ENCODE results near the gene MYL12A. TPM values are rescaled to one million over a fixed set of nuclear protein-coding genes. Genes with fewer than 3 reads are reported as not detected.

The MYL12A gene
- total RNA-seq, 1 donor from 2014 or later = 992 TPM

DNA sequence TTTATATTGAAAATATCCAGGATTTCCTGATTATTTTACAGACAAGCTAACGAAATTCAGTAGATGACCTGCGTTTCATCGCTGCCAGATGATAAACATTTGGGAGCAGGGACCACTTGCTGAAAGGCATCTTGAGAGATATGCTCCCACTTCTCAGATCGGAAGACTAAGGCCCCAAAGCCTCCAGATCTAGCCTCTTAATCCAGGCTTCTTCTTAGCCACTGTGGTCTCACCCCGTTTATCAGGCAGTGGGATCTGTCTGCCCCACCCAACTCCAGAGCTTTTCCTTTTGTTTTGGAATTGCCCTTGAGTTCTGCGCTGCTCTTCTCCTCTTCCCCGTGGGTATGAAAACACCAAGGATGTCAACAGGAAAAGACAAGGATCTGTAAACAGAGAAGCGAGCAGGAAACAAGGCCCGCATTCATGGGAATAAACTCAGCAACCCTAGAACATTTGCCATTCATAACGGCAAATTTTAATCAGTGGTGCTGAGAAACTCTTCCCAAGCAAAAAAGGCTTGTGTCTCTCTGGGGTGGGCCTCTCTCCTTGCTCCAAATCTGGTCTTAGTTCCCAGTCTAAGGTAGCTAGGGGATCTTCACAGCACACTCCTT lies 35.8 kb downstream of the MYL12A start:
- TF ChIP-seq, protein P1, sequence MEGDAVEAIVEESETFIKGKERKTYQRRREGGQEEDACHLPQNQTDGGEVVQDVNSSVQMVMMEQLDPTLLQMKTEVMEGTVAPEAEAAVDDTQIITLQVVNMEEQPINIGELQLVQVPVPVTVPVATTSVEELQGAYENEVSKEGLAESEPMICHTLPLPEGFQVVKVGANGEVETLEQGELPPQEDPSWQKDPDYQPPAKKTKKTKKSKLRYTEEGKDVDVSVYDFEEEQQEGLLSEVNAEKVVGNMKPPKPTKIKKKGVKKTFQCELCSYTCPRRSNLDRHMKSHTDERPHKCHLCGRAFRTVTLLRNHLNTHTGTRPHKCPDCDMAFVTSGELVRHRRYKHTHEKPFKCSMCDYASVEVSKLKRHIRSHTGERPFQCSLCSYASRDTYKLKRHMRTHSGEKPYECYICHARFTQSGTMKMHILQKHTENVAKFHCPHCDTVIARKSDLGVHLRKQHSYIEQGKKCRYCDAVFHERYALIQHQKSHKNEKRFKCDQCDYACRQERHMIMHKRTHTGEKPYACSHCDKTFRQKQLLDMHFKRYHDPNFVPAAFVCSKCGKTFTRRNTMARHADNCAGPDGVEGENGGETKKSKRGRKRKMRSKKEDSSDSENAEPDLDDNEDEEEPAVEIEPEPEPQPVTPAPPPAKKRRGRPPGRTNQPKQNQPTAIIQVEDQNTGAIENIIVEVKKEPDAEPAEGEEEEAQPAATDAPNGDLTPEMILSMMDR (conservative IDR thresholded peaks at IDR 0.05; ENCODE audit: low read depth, low read length) = no peak
- no peak for DNase-seq (ENCODE audit: low read depth)
- H3K4me3 ChIP-seq (ENCODE audit: low read depth, low read length) = no peak overlapping the region

DNA sequence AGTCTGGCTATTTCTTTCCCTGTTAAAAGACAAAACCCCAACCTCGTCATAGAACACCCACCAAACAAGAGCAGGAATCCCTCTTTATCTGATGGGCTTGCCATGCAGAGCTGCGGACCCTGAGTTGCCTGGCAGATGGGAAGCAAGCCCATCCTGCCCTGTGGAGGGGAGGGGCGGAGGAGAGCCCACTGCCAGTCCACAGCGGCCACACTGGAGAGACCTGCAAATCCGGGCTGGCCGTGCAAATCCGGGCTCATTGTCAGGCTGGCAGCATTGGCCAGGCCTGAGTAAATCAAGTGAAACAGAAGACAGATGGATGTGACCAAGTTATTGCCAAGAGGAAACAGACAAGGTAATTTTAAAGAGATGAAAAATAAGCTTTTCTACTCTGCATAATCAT lies 36.3 kb downstream of the MYL12A start:
- TF ChIP-seq, protein P1 (conservative IDR thresholded peaks at IDR 0.05; ENCODE audit: low read depth, low read length) = no peak
- no peak for DNase-seq (ENCODE audit: low read depth)
- H3K4me3 ChIP-seq (ENCODE audit: low read depth, low read length) = no peak overlapping the region

DNA sequence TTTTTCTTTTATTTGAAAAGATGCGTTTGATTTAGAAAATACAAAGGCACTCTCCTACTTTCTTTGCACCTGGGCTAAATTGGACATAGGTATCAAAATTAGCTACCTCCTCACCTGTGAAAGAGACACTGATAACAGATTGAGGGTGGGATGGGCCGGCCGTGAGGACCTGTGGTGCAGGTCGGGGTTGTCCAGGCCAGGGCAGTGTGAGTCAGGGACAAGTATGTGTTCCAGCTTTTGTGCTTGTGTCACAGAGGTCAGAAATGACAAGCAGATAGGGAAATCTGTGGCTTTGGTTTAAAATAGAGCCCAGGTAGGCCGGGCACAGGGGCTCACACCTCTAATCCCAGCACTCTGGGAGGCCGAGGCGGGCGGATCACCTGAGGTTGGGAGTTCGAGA lies 36.9 kb downstream of the MYL12A start:
- TF ChIP-seq, protein P1 (conservative IDR thresholded peaks at IDR 0.05; ENCODE audit: low read depth, low read length) = no peak
- no peak overlapping the region for H3K4me3 ChIP-seq (ENCODE audit: low read depth, low read length)
- DNase-seq (ENCODE audit: low read depth) = no peak

DNA sequence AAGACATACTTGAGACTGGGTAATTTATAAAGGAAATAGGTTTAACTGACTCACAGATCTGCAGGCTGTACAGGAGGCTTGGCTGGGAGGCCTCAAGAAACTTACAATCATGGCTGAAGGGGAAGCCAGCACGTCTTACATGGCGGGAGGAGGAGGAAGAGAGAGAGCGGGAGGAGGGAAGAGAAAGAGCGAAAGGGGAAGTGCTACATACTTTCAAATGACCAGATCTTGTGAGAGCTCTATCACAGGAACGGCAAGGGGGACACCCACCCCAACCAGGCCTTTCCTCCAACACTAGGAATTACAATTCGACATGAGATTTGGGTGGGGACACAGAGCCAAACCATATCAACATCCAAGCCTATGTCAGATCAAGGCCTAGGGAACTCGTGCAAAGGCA lies 38.6 kb downstream of the MYL12A start:
- TF ChIP-seq, protein P1 (conservative IDR thresholded peaks at IDR 0.05; ENCODE audit: low read depth, low read length) = no peak
- H3K4me3 ChIP-seq (ENCODE audit: low read depth, low read length) = no peak overlapping the region
- DNase-seq (ENCODE audit: low read depth) = no peak

DNA sequence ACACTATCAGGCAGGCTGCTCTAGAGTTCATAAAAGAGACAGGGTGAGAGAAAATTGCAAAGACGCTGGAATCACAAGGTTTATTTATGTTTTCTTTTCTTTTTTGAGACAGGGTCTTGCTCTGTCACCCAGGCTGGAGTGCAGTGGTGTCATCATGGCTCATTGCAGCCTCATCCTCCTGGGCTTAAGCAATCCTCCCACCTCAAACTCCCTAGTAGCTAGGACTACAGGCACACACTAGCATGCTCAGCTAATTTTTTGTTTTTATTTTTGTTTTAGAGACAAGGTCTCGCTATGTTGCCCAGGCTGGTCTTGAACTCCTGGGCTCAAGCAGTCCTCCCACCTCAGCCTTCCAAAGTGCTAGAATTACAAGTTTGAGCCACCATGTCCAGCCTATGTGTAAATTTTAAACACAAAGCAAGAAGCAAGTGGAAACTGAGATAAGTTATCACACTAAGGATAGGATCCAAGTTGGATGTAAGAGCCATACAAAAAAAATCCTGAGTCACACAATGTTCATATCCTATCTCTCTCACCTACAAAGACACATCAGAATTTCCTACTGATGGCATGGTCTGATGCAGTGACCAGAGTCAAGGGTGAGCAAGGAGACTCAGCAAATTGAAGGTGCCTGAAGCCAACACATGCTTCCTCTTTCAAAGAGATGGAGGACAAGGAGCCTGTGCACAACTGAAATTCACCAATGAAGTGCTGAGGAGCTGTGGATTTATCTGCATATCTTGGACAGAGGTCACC lies 45.8 kb downstream of the MYL12A start:
- H3K4me3 ChIP-seq (ENCODE audit: low read depth, low read length) = no peak overlapping the region
- TF ChIP-seq, protein P1 (conservative IDR thresholded peaks at IDR 0.05; ENCODE audit: low read depth, low read length) = no peak
- DNase-seq (ENCODE audit: low read depth) = no peak

DNA sequence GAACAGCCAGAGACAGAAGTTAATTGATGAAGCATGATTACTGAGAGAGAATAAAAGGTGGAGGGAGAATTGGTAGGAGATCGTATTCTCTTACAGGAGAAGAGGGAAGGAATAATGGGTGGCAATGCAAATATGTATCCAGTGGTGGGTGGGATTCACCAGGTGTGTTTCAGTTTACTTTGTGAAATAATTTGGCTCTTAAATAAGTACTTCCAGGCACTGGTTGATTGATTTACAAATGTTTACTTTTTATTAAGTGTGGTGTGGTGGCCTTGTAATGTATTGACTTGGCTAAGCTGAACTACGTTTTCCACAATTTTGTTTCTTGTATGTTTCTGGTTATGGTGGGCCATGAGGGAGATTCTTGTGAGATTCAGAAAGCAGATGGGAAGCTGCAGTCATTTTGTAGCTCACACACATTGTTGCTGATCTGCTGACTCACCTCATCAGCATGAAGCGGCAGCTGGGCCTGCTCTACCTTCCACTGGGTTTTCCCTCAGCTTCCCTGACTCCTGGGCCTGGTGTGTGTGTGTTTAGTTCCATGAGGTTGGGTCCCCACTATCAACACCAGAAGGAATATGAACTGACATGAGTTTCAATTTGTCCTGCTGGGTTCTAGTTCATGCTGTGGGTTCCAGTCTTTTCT lies 47.0 kb downstream of the MYL12A start:
- no peak for DNase-seq (ENCODE audit: low read depth)
- TF ChIP-seq, protein P1 (conservative IDR thresholded peaks at IDR 0.05; ENCODE audit: low read depth, low read length) = no peak
- H3K4me3 ChIP-seq (ENCODE audit: low read depth, low read length) = no peak overlapping the region

All from epithelial cell of proximal tubule (primary cell).